ENCODE data around the gene GDPD4.

GRCh38 chr11:77203901-77204753, 97.4 kb downstream of the GDPD4 start:
- TF ChIP-seq, protein P1, sequence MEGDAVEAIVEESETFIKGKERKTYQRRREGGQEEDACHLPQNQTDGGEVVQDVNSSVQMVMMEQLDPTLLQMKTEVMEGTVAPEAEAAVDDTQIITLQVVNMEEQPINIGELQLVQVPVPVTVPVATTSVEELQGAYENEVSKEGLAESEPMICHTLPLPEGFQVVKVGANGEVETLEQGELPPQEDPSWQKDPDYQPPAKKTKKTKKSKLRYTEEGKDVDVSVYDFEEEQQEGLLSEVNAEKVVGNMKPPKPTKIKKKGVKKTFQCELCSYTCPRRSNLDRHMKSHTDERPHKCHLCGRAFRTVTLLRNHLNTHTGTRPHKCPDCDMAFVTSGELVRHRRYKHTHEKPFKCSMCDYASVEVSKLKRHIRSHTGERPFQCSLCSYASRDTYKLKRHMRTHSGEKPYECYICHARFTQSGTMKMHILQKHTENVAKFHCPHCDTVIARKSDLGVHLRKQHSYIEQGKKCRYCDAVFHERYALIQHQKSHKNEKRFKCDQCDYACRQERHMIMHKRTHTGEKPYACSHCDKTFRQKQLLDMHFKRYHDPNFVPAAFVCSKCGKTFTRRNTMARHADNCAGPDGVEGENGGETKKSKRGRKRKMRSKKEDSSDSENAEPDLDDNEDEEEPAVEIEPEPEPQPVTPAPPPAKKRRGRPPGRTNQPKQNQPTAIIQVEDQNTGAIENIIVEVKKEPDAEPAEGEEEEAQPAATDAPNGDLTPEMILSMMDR (IDR thresholded peaks at IDR 0.05 in 4 of 5, conservative IDR thresholded peaks at IDR 0.05 in 1 of 5) = no peak
- no peak for TF ChIP-seq POLR2A (IDR thresholded peaks at IDR 0.05)
